Nucleus accumbens (tissue), 56 donors: ENCODE data around the gene VWA8.

Experiments
- DNase-seq, 56 donors: peaks; one replicate each; lab custom pipeline; 2025; lab: John Stamatoyannopoulos, UW

The VWA8 gene

DNA sequence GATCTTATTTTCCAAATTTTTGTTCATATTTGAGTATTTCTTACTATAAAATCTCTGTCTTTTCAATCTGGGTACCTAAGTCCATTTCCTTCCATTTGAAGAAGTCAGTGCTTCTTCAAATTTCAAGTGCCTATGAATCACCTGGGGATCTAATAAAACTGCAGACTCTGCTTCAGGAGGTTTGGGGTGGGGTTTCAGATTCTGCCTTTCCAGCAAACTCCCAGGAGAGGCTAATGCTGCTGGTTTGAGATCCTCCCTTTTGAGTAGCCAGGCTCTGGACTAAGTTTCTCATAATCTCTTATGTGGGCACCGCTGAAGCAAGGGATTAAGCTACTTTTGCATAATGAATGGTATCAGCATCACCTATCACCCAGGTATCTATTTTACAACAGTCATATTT lies 261.1 kb downstream of the VWA8 start:
- DNase-seq, result no peak

DNA sequence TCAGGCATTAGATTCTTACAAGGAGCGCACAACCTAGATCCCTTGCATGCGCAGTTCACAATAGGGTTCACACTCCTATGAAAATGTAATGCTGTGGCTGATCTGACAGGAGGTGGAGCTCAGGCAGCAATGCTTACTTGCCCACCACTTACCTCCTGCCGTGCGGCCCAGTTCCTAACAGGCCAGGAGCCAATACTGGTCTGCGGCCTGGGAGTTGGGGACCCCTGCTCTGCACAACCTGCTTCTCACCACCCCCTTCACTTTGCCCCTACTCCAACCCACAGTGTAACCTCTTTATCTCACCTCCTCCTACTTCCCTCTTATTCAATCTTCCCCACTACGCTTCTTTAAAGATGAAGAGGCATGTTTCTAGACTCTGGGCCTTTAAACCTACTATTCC lies 263.3 kb downstream of the VWA8 start:
- DNase-seq, result no peak

DNA sequence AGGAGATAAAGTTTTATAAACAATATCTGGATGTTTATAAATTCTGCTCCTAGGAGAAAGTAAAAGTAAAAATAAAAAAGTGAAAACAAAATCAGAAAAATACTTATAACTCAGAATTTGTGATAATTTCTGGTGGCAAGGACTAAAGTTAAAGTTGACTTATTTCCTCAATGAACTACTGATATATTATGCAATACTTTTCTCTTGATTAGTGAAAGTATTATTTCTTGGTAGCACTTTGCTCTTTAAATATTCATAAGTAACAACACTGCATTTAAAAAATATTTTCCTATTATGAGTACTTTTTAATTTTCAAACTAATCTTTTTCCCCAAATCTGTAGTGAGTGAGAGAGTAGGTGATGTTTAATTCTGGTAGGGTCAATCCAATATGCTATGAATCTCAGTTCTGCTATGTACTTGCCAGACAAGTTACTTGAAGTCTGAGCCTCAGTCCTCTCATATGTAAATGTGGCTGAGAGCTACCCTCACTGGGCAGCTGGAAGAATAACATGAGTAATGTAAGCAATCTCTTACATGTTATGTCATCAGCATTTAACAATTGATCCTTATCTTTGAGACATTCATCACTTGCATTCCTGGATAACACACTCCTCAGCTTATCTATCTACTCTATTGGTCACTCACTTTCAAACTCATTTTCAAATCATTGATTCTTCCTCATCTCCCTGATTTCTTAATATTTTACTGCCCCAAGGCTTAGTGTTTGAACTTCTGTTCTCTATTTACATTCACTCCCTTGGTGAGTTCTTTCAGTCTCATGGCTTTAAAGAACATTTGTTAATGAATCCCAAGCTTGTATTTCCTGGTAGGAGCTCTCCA lies 264.5 kb downstream of the VWA8 start:
- DNase-seq, result no peak

DNA sequence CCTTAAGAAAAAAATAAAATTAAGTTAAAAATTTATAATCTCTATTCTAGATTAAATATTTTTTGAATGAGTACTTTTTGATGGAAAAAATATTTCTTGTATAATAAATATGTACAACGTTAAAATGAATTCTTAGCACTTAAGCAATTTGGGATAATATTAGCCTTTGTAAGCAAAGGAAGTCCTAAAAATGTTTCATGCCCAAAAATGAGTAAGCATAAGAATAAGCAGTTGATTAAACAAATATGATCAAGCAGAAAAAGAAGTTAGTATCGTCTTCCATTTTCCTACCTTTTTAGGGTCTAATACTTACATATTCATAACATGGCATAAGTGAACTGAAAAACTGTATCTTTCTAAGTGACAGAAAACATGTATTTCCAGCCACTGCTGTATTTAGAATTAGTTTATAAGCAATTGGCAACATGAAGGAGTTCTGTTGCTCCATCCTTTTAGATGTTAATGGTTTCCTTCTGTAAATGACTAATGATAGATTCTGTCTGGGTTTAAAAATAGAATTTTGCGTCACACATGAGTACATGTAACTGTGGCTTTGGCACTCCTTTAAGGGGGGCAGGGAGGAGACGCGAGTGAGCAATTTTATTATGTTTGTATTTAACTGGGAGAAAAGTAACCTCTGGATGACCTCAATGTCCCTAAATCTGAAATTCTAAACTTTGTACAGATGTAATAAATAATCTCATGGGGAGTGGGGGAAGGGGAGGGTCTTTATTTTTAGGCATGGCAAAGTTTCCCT lies 266.2 kb downstream of the VWA8 start:
- DNase-seq, result peak in 4 of 56 donors; percentile 0 to 20 (median 6)

DNA sequence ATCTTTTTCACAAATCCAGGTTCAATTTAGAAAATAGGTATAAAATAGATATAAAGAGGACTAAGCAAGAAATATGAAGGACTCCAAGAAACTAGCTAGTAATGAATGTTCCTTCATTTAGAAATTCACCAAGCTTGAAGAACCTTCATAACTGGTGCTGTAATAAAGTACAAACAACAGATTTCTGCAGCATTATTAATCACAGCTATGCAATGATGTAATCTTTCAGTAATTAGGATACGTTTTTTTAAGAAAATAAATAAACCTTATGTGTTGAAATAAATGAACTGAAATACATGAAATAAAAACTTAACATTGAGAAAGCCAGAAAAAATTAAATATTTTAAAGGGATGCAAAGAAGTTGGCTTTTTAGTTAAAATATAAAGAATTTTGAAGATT lies 267.5 kb downstream of the VWA8 start:
- DNase-seq, result no peak

DNA sequence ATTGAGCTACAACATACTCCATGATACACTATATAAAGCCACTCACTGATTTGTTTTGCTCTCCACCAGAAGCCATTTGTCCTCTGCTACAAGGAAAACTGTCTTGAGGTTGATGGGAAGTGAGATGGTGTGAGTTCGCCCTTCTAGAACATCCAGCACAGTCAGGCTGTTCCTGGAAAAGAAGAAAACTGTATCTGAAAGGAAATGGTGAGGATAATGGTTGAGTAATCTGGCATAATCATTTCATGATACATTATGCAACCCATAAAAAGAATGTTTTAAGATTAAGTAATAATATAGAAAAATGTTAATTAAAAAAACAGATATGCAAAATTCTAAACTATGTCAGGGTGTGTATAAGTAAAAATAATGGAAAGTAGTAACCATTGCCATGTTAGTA lies 269.6 kb downstream of the VWA8 start:
- no peak for DNase-seq

DNA sequence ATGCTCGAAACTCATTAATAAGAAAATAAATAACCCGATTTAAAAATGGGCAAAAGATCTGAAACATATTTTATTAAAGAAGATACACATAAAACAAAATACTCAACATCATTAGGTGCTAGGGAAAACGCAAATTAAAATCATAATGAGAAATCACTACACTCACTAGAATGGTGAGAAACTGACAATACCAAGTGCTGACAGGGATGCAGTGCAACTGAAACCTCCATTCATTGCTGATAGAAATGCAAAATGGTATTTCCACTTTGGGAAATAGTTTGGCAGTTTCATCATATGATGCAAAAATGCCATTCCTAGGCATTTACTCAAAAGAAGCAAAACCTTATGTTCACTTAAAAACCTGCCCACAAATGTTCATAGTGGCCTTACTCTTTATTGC lies 278.1 kb downstream of the VWA8 start:
- DNase-seq, result no peak

DNA sequence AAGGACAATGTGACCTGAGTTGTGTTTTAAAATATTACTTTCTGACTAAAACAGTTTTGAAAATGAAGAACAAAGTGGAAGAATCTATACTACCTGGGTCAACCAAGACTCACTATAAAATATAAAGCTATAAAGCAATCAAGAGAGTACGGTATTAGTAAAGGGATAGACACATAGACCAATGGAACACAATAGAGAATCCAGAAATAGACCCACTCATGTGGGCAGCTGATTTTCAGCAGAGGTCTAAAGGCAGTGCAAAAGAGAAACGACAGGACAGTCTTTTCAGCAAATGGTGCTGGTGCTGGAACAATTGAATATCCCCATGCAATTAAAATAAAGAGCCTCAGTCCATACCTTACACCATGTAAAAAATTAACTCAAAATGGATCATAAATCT lies 278.9 kb downstream of the VWA8 start:
- no peak for DNase-seq

DNA sequence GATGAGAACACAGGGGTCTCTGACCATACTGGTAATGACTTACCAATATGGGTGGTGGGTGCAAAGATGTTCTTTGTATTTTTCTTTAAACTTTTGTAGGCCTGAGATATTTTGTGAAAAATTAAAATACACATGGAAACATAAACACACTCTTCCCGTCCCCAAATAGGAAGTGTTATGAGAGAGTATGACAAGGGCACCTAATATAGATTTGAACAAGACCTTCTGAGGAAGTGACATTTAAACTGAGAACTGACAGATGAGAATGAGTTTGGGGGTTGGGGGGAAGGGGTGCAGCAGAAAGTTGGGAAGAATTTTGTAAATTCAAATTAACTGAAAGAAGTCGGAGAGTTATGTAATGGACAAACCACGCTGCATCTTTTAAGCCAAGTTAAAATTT lies 279.3 kb downstream of the VWA8 start:
- no peak for DNase-seq

DNA sequence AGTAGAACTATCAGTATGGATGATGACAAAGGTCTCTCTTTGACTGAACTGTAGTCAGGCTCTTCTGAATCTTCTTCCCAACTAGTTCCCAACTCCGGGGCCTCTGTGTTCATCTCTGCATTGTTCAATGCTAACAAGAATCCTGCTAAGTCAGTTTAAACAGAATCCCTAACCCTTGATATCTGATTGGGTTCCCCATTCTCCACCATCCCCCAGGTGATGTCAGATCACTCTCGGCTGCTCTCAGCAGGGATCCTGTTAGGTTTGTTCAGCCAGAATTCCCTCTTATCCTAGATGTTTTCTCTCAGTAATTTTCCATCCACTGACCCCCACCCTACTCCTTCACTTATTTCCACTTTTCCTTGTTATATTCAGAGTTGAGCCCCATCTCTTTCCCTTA lies 280.0 kb downstream of the VWA8 start:
- no peak for DNase-seq

DNA sequence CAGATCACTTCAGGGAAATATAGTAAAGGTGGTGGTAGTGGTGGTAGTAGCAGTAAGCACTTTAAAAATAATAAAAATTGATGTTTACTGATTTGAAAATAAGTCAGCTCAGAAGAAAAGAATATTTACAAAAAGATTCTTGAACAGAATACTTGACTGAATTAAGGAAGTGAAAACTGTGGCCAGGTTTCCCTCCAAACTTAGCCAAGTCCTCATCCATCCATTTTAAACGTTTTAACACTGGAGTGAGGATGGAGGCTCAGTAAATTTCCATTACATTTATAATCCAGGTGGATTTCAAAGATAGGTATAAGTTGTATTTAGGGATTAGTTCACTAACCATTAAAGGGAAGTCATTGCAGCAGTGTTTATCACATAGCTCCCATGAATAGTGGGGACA lies 282.1 kb downstream of the VWA8 start:
- DNase-seq, result no peak

DNA sequence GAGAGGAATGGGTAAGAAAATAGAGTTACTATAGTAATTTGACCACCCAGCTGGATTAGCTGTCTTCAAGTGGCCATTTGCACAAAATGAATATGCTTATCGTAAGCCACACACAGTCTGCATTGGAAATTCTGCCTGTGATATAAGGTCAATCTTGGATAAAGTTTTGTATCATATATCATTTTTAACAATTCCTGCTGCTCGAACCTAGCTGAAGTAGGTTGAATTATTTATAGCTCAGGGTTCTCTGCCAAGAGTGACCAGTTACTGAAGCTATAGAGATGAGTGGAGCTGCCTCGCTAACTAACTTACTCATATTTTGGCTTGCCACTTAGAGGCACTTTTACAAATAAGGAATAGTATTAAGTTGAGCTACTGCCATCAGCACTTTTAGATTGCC lies 282.7 kb downstream of the VWA8 start:
- no peak for DNase-seq

DNA sequence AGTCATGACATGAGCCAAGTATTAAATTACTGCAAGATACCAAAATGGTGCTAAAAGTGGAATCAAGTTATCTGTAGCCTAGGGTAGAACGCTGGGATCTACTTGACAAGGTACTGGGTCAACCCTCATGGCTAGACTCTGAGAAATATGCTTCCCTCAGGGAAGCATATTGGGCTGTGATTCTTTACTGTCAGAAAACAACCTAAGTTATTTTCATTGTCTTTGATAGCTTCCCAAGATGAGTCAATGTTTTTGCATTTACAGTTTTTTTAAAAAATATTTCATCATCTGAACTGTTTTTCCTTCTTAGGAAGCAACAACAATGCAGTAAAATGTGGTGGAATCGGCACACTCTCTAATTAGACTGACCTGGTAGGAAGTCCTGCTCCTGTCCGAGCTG lies 285.6 kb downstream of the VWA8 start:
- no peak for DNase-seq

DNA sequence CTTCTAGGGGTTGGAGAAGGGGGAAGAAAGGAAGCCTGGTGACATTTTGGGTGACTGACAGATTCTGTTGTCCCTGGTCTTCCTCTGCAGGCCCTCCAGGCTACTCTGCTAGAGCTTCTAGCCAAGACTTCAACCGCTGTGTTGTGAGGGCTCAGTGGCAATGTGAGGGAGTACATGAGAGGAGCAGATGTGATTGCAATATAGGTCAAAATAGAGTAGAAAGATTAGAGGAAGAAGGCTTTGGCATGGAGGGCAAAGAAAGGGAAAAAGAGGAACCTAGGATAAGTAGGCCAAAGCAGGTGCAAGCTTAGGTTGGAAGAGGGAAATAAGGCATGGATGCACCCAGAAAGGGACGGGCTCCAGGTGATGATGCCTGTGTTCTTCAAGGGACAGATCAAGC lies 286.7 kb downstream of the VWA8 start:
- DNase-seq, result no peak

DNA sequence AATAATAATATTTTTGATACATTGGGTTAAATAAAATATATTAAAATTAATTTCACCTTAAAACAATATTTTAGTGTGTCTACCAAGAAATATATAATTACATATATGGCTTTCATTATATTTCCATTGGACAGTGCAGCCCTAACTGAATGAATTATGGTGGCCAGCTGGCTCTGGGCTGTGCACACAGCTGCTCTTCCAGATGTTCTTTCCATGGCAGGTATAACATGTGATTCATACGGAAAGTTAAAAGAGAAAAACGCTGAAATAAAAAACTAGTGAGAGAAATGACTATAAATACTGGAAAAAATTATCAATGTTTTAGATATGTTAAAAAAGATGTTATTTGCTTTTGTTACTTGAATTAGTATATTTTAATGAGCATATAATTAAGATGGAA lies 287.3 kb downstream of the VWA8 start:
- DNase-seq, result no peak

DNA sequence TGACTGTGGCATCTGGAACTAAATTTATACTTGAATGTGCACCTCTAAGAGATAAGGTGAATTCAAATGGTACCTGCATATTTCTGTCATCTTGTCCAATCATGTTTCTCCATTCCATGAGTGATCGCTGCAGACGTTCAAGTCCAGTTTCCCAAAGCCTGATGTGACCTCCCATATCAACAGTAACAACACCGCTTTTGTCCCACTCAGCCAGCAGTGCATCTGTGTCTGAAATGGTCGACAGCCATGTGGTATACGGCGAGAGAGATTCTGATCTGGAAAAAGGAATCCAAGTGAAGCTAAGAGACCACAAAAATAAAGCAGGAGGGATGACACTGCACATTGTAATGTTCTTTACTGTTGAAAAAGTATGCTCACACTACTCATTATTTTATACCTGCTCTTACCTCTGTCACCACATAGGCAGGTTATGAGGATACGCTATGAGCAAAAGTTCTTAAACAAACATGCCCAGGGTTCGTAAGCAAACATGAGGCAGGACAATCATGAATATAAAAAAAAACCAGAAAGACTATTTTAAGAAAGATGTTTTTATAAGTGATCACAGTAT lies 290.0 kb downstream of the VWA8 start:
- peak in 9 of 56 donors; percentile 1 to 18 (median 8) for DNase-seq

DNA sequence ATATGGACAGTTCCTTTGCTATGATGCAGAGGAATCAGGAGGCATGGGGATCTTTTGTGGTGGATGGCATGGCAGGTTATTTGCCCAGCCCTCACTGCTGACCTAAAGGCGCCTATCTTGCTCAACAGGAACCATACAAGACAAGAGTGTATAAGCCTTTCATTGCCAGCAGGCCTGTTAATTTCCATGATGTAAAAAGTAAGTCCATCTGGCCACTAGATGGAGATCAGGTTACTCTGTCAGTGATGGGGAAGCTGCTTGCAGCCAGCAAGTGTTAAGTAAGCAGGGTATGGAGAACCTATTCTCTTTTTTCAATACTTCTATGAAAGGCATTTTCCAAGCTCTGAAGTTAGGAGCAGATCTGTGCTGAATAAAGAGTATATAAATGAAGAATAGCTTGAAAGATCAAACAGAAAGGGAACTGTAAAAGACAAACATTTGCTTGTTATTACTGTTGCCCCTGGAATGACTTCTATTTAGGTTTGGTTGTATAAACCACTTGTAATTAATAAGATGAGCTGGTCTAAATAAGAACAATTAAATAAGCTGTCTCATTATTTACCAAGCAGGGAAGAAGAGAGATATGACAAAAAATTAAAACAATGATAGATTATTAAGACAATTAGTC lies 292.7 kb downstream of the VWA8 start:
- DNase-seq, result peak in 40 of 56 donors; percentile 1 to 77 (median 24)

DNA sequence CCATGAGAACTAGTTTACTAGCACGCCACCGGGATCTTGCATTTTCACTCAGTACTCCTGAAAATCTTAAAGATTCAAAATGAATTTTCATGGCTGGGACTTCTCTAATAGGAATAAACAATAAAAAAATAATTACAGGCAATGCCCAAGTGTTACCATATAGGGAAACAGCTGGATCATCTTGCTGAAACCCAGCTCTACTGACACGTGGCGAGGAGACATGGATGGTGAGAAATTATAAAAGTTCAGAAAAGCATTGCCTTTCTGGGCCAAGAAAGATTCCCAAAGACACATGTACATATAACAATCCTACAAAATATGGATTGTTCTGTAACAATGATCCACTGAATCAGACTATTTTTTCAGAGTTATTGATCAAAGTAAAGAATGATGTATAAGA lies 294.3 kb downstream of the VWA8 start:
- DNase-seq, result no peak

DNA sequence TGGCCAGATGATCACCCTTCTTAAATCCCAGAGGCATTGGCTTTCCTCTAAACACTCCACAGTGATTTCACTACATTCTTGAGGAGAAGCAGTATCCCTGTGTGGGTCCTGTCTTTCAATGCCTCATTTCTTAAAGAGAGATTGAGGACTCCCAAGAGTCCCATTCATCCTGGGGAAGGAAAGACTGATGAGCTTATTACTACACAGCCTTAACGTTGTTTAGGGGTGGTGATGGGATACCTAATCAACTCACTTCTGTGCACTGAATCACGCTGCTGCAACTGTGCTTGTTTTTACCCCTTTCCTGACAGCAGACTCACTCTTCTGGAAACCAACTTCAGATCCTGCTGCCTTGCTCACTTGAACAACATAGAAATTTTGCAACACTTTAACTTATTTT lies 300.5 kb downstream of the VWA8 start:
- no peak for DNase-seq

DNA sequence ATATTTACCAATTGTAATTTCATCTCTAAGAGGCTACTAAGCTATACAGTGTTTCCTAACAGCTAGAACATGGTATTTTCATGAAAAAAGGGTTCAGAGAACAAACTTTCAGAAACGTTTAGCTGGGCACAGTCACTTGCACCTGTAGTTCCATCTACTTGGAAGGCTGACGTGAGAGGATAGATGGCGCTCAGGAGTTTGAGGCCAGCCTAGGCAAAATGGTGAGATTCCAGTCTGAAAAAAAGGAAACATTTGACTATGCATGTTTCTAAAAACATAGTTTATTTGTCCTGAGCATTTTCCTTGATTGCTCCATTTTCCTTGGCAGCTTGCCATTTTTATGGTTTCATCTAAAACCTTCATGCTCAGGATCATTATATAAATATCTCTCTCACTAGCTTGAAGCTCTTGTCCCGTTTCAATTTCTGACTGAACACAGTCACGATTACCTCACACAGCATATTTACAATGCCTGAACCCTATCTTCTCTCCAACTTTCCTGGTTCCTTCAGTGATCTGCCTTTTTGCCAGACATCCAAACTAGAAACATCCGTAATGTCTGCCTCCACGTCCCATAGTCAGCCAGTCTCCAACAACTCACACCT lies 302.8 kb downstream of the VWA8 start:
- no peak for DNase-seq

DNA sequence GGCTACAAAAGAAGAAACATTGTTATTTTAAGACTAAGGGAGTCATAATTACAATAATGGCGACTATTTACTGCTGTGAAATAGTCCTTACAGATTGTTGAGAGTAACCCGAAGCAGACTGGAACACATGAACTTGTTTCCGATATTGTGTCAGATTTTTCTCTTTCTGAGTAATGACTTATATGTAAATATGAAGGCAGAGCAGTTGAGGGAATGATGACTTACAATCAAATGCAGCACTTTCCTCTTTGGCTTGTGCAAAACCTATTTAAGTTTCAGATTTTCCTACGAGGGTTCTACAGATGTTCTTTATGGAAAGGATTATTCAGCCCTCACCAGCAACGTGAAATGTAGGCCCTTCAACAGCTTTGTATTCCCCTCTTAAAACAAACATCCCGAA lies 304.9 kb downstream of the VWA8 start:
- DNase-seq, result no peak
